Stimulated activated CD8-positive, alpha-beta memory T cell treated with anti-CD3 and anti-CD28 coated beads, Interleukin-4, amount 100 ng/mL, for 48 hours (primary cell): ENCODE data around the gene FXYD2.
A peak's percentile ranks its signal among the peaks of the same experiment; 100 is the strongest.

Source experiments
- DNase-seq: peaks from one replicate; pipeline ENCODE4 v3.0.0-alpha.2; 2020

The FXYD2 gene

GRCh38 chr11:117857734-117858414, 33.3 kb upstream of the FXYD2 start:
- no peak for DNase-seq

GRCh38 chr11:117855912-117856651, 31.5 kb upstream of the FXYD2 start:
- DNase-seq, result peak; percentile 12

- no peak for DNase-seq
Measured at GRCh38 chr11:117855186-117855845, 30.8 kb upstream of the FXYD2 start.

- DNase-seq, result no peak
Measured at GRCh38 chr11:117852309-117852708, 27.8 kb upstream of the FXYD2 start.

GRCh38 chr11:117851852-117852251, 27.3 kb upstream of the FXYD2 start:
- no peak for DNase-seq

GRCh38 chr11:117851106-117851505, 26.6 kb upstream of the FXYD2 start:
- no peak for DNase-seq

- DNase-seq, result no peak
Measured at GRCh38 chr11:117849781-117850414, 25.4 kb upstream of the FXYD2 start.

- DNase-seq, result peak; percentile 96
Measured at GRCh38 chr11:117843666-117844484, 19.3 kb upstream of the FXYD2 start.

- no peak for DNase-seq
Measured at GRCh38 chr11:117842131-117842941, 17.8 kb upstream of the FXYD2 start.

- no peak for DNase-seq
Measured at GRCh38 chr11:117841551-117842031, 17.0 kb upstream of the FXYD2 start.

GRCh38 chr11:117840881-117841550, 16.5 kb upstream of the FXYD2 start:
- DNase-seq, result no peak

GRCh38 chr11:117839936-117840813, 15.6 kb upstream of the FXYD2 start:
- no peak for DNase-seq

GRCh38 chr11:117839380-117839881, 14.9 kb upstream of the FXYD2 start:
- peak; percentile 18 for DNase-seq

GRCh38 chr11:117838901-117839300, 14.4 kb upstream of the FXYD2 start:
- DNase-seq, result peak; percentile 14

- peak; percentile 20 for DNase-seq
Measured at GRCh38 chr11:117837791-117838190, 13.2 kb upstream of the FXYD2 start.

GRCh38 chr11:117837070-117837776, 12.7 kb upstream of the FXYD2 start:
- peak; percentile 14 for DNase-seq

- no peak for DNase-seq
Measured at GRCh38 chr11:117836077-117836960, 11.8 kb upstream of the FXYD2 start.

GRCh38 chr11:117835576-117835975, 11.0 kb upstream of the FXYD2 start:
- peak; percentile 19 for DNase-seq
